A673 (cell line): Measurements from ENCODE around the gene SMC3.

Experiments used
- CTCF ChIP-seq: fragments of 300-800, 200-600 bp; sonication (generic); conservative IDR thresholded peaks from 2 replicates; pipeline ENCODE4 v1.5.1; 2017; ENCODE audit warnings: low read depth, mild to moderate bottlenecking, antibody characterized with exemption, low read length, moderate library complexity, mixed read lengths
- EZH2 ChIP-seq: fragments of 200-600 bp; sonication (generic); IDR thresholded peaks from 2 replicates; pipeline ENCODE4 v1.6.1; 2017; ENCODE audit warnings: borderline replicate concordance, low read depth, mild to moderate bottlenecking, mixed read lengths, antibody characterized with exemption, low read length; ENCODE audit not compliant: poor library complexity, severe bottlenecking

DNA sequence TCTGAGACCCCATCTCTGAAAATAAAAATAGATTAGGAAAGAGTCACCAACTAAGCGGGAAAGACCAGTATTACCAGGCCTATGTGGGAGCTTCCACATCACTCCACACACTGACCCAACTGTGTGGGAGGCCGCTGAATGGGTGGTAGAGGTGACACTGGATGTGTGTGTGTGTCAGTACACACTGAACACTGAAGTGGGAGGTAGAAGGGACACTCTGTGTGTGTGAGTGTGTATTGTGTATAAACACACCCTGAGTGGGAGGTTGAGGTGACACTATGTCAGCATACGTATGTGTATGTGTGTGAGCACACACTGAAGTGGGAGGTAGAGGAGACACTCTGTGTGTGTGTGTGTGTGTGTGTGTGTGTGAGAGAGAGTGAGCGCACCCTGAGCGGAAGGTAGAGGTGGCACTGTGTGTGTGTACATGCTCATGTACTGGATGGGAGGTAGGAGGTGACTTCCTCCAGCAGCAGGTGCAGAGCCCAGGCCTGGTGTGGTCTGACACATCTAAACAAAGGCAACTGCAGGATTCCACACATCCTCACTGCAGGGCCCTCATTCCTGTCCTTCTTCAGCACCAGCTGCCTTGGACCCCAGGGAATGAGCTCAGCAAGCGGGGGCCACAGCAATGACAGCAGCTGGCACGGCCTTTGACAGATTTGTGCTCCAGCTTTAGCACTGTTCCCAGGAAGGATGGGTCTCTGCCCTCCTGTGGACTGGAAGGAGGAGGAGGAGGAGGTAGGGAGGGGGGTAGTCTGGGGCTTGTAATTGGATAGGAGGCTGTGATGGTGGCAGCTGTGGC lies 50.1 kb downstream of the SMC3 start:
- TF ChIP-seq CTCF (no peak), EZH2 (no peak)
